GM12892 (cell line): ENCODE data around the gene SGF29.

Experiments
- POLR2A ChIP-seq: IDR thresholded peaks from 2 replicates; pipeline ENCODE4 v1.6.1; 2011; ENCODE audit warnings: low read depth, low read length, control low read depth
- POLR2AphosphoS5 ChIP-seq: IDR thresholded peaks from 2 replicates; pipeline ENCODE4 v1.6.1; 2011; ENCODE audit warnings: low read depth, low read length, control low read depth
- TAF1 ChIP-seq: IDR thresholded peaks from 2 replicates; pipeline ENCODE4 v1.6.1; 2011; ENCODE audit warnings: low read depth, mild to moderate bottlenecking, control low read depth, low read length, borderline replicate concordance

DNA sequence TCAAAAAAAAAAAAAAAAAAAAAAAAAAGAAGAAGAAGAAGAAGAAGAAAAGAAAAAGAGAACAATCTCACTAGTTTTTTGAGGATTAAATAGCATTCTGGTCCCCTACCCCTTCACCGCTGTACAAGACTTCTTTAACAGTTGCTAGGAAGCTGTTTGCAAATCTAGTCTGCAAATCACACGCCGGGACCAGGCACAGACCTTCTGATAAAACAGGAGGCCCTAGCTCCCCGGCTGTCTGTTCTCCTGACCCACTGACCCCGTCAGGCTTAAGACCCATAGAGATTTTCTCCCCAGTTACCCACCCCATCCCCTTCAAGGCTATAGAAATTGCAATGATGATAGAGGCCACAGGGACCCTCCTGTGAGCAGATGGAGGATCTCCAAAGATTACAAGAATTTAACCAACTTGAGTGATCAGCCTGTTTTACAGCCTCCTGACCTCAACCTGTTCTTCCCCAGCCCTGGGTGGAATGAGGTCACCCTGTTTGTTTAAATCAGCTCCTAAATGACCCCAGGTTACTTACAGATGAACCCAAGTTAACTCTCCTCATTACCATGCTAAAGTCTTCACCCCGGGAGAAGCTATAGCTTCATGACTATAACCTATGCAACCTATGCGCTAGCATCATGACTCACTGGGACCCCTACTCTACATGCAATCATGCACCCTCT is 67.9 kb downstream of the SGF29 start:
- no peak for TF ChIP-seq POLR2A
- no peak for TF ChIP-seq POLR2AphosphoS5
- no peak for TF ChIP-seq TAF1
